ENCODE data around the gene PRIM2.
"Not testable (repeated sequence)": the region's sequence is repeated elsewhere in the genome, so short reads cannot be mapped to it uniquely, and the experiment has no call there.

The PRIM2 gene, protein sequence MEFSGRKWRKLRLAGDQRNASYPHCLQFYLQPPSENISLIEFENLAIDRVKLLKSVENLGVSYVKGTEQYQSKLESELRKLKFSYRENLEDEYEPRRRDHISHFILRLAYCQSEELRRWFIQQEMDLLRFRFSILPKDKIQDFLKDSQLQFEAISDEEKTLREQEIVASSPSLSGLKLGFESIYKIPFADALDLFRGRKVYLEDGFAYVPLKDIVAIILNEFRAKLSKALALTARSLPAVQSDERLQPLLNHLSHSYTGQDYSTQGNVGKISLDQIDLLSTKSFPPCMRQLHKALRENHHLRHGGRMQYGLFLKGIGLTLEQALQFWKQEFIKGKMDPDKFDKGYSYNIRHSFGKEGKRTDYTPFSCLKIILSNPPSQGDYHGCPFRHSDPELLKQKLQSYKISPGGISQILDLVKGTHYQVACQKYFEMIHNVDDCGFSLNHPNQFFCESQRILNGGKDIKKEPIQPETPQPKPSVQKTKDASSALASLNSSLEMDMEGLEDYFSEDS

DNA sequence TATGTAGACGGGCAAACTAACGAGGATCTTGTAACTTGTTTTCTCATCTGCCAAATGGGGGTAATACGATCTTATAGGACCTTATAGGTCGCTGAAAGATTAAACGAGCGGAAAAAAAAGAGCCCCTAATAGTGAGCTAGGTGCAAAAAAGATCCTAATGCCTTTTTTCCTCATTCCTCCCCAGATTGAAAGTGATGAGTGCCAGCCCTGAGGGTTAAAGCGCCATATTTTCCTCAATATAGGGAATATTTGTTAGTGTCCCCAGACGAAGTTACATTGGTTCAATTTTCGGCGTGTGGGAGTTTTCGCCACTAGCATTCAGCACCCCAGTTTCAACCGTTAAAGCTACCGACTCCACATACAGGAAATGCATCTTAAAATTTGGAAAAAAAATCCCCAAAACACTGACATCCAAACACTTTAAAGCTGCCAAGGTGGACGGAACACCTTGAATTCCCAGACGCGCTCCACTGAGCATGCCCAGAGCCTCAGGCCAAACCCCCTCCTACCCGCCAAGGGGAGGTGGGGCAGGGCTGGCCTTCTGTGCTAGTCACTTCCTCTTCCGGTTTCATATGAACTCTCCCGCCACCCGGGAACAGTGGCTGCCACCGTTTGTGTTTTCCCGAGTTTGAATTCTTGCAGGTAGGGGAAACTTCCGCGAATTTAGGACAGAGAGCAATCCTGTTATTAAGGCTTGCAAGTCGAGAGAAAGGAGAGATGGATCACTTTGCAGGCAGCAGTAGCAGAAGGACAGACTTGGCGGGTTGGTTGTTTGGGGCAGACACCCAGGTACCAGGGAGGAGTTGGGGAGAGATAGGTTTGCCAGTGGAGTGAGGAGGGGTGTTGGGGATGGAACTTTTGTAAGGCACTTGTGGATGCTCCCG is at the start of gene PRIM2:
TSS of gene PRIM2 (plus strand) at position 571 of the 884 bp plus-strand sequence. CDS start 816 bp downstream, outside the sequence.
- DNase-seq (ENCODE audit: low read depth in 3 of 3, low spot score in 1 of 3), result peak; percentile 42 to 61 (median 49)

DNA sequence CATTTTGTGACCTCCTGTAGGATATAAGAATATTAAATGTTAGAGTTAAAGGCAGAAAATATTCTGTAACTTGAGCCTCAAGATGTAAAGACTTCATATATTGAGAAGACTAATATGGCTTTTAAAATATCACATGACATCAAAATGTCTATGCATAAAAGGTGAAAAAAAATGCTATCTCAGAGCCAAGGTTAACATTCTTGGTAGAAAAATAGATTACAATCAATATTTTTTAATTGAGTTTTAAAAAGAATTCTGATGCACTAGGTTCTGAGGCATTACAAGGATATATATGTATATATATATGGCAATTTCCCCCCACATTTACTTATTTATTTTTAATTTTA is 49.2 kb upstream of the PRIM2 start:
- no peak for DNase-seq (ENCODE audit: low read depth in 3 of 3, low spot score in 1 of 3)

DNA sequence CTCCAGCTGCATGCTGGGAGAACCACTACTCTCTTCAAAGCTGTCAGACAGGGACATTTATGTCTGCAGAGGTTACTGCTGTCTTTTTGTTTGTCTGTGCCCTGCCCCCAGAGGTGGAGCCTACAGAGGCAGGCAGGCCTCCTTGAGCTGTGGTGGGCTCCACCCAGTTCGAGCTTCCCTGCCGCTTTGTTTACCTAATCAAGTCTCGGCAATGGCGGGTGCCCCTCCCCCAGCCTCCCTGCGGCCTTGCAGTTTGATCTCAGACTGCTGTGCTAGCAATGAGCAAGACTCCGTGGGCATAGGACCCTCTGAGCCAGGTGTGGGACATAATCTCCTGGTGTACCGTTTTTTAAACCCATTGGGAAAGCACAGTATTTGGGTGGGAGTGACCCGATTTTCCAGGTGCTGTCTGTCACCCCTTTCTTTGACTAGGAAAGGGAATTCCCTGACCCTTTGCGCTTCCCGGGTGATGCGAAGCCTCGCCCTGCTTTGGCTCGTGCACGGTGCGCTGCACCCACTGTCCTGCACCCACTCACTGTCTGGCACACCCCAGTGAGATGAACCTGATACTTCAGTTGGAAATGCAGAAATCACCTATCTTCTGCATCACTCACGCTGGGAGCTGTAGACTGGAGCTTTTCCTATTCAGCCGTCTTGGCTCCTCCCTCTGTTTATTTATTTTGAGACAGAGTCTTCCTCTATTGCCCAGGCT is 43.2 kb upstream of the PRIM2 start:
- DNase-seq (ENCODE audit: low read depth in 3 of 3, low spot score in 1 of 3), result not testable (repeated sequence)

DNA sequence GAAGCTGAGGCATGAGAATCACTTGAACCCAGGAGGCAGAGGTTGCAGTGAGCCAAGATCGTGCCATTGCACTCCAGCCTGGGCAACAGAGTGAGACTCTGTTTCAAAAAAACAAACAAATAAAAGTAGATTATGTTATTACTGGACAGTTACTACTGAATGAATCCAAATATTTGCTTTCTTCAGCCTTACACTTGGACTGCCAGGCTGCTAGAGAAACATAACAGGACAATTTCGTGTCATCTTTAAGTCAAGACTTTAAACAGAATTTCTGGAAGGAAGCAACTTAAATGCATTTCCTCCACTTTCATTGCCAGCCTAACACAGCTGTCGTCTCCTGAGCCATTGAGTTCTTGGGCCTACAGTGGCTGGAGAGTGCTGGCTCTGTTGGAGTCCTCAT is 42.0 kb upstream of the PRIM2 start:
- no peak for DNase-seq (ENCODE audit: low read depth in 3 of 3, low spot score in 1 of 3)

DNA sequence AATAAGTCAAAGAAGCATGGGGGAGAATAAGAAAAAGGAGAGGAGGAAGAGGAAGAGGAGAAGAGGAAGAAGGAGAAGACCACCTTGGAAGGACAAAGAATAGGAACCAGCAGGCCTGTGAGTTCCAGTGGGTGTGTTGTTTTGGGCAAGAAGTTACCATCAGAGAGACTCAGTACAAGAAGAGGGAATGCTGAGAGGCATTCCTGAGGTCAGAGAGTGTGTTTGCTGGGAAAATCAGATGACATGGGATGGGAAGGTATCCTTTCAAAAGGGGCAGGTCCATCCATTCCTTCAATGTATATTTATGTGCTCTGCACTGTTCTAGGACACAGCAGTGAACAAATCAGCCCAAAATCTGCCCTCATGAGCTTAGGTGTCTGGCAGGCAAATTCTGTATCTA is 40.5 kb upstream of the PRIM2 start:
- DNase-seq (ENCODE audit: low read depth in 3 of 3, low spot score in 1 of 3), result no peak

DNA sequence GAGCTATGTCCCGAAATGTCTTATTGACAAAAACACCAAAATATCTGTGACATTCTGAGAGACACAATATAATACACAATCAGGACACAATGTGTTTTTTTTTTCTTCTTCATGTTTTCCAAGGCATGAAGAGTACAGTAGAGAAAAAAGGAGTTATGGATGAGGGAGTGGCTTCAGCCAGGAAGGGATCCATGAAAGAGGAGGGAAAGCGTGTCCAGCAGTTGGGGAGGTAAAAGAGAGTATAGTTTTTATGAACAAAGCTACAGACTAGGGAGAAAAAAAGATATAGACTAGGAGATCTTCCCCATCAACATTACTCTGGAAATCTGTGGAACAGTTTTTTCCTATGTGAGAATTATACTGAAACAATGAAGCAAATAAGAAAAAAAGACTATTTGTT is 38.9 kb upstream of the PRIM2 start:
- no peak for DNase-seq (ENCODE audit: low read depth in 3 of 3, low spot score in 1 of 3)

DNA sequence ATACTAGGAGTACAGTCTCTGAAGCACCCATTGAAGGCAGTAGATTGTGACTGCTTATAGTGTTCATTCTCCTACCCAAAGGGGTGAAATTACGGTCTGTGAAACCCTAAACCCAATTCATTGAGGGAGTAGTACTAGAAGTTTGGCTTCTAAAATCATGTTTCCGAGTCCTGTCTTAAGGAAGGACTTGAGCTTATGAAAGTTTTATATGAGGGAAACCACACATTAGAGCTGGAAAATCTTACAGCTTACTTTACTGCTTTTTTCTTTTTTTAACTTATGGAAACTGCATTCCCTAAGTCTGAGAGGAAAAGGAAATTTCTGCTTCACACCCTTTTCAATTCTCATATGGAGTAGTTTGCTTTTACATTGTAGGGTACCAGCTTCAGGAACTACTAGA is 38.4 kb upstream of the PRIM2 start:
- DNase-seq (ENCODE audit: low read depth in 3 of 3, low spot score in 1 of 3), result no peak

DNA sequence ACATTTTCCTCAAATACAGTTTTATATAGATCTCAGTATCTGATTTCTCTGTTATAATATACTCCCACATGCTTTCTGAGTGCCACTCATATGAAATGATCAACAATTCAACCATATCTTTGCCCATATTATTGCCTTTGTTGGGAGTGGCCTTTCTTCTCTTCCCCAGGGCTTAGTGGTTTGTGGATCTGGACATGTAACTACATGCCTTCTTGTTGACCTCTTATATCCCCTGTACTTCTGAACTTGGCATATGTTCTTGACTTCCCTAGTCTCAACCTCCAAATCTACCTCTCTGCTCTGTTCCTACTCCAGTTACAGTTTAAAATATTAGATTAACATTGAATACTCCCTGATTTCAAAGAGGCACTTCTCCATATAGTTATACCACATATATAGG is 34.3 kb upstream of the PRIM2 start:
- DNase-seq (ENCODE audit: low read depth in 3 of 3, low spot score in 1 of 3), result no peak

DNA sequence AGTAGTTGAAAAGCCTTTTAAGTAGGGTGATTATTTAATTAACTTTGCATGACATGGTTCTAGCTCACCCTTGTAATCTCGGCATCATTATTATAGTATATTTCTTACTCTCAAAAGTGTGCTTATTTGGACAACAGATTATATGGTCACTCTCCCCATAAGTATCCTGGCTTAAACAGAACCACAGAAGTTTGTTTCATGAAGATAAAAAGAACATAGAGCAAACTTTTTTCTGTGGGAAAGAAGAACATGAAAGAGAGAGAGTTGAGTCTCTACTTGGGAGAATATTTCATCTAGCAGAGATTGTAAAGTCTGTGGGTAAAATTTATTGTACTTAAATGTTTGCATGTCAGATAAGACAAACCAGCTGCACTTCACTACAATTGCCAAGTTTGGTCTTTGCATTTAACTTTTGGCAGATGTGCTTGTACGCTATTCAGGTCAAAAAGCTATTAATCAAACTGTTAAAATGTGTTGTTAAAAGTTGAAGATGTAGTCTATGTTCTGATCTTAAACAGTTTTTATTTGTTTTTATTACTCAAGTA is 33.4 kb upstream of the PRIM2 start:
- no peak for DNase-seq (ENCODE audit: low read depth in 3 of 3, low spot score in 1 of 3)

DNA sequence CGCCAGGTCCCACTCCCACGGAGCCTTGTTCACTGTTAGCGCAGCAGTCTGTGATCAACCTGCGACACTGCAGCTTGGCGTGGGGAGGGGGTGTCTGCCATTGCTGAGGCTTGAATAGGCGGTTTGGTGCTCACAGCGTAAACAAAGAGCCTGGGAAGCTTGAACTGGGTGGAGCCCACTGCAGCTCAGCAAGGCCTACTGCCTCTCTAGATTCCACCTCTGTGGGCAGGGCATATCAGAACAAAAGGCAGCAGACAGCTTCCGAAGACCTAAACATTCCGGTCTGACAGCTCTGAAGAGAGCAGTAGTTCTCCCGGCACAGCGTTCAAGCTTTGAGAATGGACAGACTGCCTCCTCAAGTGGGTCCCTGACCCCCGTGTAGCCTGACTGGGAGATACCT is 29.3 kb upstream of the PRIM2 start:
- not testable (repeated sequence) for DNase-seq (ENCODE audit: low read depth in 3 of 3, low spot score in 1 of 3)

DNA sequence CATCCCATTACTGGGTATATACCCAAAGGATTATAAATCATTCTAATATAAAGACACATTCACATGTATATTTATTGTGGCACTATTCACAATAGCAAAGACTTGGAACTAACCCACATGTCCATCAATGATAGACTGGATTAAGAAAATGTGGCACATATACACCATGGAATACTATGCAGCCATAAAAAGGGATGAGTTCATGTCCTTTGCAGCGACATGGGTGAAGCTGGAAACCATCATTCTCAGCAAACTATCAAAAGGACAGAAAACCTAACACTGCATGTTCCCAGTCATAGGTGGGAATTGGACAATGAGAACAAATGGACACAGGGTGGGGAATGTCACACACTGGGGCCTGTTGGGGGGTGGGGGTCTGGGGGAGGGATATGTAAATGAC is 24.0 kb upstream of the PRIM2 start:
- not testable (repeated sequence) for DNase-seq (ENCODE audit: low read depth in 3 of 3, low spot score in 1 of 3)

DNA sequence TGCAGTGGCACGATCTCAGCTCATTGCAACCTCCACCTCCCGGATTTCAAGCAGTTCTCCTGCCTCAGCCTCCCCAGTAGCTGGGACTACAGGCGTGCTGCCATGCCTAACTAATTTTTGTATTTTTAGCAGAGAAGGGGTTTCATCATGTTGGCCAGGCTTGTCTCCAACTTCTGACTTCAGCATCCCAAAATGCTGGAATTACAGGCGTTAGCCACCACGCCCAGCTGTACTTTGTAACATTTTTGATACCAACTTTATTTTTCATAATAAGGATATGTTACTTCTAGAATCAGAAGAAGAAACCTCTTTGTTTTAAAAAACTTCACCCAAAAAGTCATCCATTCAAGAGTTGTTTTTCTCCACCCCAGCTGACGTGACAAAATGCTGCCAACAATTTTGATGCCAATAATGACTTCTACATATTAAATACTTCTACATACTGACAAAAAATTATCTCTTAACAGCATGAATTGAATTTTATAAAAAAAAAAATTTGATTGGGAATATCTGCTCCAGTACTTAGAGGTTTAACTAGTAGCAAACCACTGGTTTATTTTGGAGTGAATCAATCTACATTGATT is 22.5 kb upstream of the PRIM2 start:
- DNase-seq (ENCODE audit: low read depth in 3 of 3, low spot score in 1 of 3), result no peak

DNA sequence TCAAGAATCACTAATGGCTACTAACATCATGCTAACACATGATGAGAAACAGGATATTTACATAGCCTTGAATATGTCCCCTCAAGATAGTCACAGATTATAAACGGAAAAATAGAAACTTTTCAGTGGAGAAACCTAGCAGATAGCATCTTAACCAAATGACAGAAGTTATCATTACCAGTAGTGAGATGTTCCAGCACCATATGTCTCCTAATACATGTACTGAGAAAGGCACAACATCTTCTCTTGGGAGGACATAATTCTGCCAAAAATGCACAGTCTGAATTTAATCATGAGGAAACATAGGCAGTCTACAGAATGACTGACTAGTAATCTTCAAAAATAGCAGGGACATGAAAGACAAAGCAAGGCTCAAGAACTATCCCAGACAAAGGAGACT is 19.9 kb upstream of the PRIM2 start:
- DNase-seq (ENCODE audit: low read depth in 3 of 3, low spot score in 1 of 3), result no peak

DNA sequence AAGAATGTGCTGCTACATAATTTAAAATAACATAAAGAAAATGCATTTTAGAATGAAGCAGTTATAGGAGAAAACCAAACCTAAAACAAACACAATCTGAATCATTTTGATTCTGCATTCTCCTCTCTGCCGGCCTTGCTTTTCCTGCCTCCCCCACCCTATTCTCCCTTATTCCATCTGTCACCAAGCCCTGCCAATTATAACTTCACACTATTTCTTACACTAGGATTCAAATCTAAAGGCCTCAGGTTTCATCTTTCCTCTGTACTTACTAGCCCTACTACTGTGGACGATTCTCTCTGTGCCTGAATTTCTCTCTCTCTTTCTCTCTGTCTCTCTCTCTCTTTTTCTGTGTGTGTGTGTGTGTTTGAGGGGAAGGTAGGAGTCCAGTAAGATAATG is 18.7 kb upstream of the PRIM2 start:
- no peak for DNase-seq (ENCODE audit: low read depth in 3 of 3, low spot score in 1 of 3)

DNA sequence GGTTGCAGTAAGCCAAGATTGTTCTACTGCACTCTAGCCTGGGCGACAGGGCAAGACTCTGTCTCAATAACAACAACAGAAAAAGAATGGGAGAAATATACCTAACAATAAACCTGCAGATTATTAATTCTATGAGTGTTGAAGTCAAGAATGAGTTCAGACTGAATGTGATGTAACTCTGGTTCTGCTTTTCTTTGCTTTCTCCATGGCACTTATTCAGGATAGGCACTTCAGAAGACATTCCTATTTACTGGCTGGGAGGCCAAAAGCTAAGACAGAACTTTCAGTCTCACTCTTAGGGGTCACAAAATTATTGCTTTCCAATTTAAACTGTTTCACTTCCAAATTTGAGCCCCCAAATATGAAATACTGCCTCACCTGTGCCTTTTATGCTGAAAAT is 15.7 kb upstream of the PRIM2 start:
- no peak for DNase-seq (ENCODE audit: low read depth in 3 of 3, low spot score in 1 of 3)

DNA sequence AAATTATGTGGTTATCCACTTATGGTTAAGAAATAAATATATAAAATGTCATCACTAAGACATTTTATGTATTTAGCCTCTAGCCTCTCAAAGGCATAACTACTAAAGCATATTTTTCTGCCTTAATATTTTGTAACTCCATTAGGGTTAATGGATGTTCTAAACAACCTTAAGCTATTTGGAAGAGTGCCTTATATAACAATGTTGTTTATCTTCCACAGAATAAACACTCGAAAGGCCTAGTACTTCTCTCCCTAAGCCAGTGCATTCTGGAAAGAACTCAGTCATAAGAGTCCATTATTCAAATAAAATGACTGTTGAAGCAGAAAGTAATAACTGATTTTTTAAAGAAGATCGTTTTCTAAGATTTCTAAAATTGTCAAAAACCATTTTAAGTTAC is 15.0 kb upstream of the PRIM2 start:
- DNase-seq (ENCODE audit: low read depth in 3 of 3, low spot score in 1 of 3), result no peak

DNA sequence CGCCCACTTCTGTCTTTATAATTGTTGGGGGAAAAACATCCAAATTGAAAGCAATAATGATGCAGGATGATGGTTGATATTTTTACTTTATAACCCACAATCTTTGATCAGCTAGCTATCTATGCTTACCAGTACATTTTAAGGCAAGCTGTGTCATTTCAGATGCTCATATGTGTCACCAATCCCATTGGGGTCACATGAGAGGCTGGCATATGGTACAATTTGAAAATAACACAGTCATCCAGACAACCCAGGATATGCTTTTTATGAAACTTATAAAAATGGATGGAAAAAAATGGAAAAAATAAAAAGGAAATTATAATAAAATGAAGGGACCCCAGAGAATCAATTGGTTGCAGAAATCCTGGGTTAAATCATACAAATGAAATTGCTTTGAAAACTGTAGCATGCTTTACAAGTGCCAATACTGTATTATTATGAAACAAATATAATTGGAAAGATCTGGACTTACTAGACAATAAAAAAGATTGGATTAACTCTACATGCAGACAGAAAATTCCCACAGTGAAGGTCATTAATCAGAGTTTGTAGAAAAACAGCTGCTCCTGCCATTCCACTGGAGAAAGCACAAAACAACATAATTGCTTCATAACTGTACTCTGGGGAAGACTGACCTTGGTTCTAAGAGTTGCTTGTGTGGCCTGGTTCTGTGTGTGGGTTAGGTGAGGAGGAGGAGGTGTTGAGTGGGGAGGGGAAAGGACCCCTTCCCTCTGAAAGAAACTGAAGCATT is 13.3 kb upstream of the PRIM2 start:
- DNase-seq (ENCODE audit: low read depth in 3 of 3, low spot score in 1 of 3), result no peak

DNA sequence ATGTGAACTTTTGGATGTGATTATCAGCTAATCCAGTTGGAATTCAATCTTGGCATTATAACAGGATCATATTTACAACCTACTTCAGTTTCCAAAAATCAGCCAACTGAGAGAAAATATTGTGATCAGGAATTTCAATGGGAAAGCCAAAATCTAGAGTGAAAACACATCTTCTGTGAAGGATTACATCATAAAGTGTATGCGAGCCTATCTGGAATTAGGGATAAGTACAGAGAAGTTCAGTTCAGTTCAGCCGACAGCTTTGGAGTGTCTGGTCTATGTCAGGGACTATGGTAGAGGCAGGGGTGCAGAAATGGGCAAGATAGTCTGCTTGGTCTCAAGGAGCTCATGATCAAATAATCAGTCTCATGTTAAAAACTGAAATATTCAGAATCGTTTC is 12.3 kb upstream of the PRIM2 start:
- no peak for DNase-seq (ENCODE audit: low read depth in 3 of 3, low spot score in 1 of 3)

DNA sequence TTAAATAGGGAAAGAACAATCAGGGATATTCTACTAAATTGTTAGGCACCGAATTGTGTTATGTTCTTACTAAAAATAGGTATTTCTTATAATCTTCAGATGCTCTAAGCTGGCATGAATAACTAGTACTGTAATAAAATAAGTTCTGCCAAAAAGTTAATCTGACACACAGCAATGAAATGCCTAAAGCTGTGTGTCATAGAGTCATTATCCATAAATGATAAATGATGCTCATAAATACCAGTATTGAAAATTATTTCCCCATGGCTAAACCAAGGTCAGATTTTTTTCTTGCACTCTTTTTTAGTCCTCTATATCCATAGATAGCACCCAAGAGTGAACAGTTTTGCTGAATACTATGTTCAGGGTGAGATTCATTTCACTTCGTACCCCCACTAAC is 11.7 kb upstream of the PRIM2 start:
- no peak for DNase-seq (ENCODE audit: low read depth in 3 of 3, low spot score in 1 of 3)

DNA sequence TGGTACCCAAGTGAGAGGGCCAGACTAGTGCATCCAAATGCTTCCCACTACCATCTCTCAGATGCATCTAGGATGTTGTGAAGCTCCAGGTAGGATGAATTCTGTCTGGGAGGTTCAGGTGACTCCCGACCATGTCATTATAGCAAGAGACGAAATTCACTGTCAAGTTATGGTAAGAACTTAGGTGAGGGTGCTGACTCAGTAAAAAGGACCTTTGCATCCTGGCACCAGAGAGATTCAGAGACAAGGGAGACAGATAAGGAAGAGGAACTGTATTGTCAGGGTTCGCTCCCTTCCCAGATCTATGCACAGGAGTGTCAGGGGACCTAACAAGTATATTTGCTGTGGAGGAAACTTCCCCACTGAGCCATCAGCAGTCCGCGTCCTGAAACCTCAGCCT is 11.2 kb upstream of the PRIM2 start:
- DNase-seq (ENCODE audit: low read depth in 3 of 3, low spot score in 1 of 3), result no peak

Data from stimulated activated CD4-positive, alpha-beta T cell treated with anti-CD3 and anti-CD28 coated beads, TNF-alpha, amount 100 ng/mL, for 1 hour (primary cell).